Stimulated activated CD4-positive, alpha-beta T cell treated with anti-CD3 and anti-CD28 coated beads, Interleukin-12 subunit alpha, Interleukin-12 subunit beta, amount 100 ng/mL, for 4 hours (primary cell): ENCODE data around the gene NMRAL1.

Experiments used
- DNase-seq: peaks from one replicate; pipeline ENCODE4 v3.0.0-alpha.2; 2020

The NMRAL1 gene

GRCh38 chr16:4501071-4501478, 26.6 kb upstream of the NMRAL1 start:
- DNase-seq, result no peak

- no peak for DNase-seq
Measured at GRCh38 chr16:4500272-4500671, 25.8 kb upstream of the NMRAL1 start.

DNA sequence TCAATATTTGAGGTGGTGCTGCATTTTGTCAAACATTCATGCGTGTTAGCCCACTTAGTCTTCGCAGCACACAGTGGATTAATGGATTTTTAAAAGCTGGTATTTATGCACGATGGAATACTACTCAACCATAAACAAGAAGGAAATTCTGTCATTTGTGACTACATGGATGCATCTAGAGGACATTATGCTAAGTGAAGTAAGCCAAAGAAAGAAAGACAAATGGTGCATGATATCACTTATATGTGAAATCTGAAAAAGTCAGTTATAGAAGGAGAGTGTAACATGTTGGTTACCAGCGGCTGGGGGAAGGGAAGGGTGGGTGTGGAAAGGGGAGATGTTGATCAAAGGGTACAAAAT, 24.8 kb upstream of the NMRAL1 start:
- no peak for DNase-seq

- no peak for DNase-seq
Measured at GRCh38 chr16:4498546-4499195, 24.2 kb upstream of the NMRAL1 start.

DNA sequence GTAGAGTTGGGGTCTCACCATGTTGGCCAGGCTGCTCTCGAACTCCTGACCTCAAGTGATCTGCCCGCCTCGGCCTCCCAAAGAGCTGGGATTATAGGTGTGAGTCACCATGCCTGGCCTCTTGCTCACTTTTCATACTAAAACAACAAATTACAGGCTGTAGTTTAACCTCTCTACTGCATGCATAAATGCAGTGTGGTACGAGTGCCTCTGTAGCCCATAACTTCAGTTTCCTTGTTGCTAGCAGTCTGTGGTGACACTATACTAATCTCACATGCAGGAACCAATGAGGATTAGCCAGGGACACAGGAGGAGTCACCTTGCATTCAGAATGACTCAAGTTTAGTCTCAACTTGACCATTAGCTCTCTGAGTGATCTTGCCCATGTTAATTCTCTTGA, 21.9 kb upstream of the NMRAL1 start:
- DNase-seq, result no peak

DNA sequence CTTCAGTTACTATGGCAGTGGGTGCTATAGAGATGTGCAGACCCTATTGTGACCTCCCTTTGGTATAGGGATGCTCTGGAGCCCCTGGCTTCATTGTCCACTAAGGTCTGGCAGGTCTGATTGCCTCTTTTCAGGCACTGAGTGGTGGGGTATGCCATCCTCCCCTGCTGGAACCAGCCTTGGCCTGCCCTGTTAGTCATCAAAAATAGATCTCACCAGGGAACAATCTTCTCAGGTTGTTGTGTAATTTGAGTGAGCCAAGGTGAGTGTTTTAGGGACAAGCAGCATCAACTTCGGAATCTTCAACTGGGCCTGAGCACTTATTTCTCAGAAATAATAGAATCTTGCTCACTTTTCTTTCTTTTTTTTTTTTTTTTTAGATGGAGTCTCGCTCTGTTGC, 21.3 kb upstream of the NMRAL1 start:
- no peak for DNase-seq

DNA sequence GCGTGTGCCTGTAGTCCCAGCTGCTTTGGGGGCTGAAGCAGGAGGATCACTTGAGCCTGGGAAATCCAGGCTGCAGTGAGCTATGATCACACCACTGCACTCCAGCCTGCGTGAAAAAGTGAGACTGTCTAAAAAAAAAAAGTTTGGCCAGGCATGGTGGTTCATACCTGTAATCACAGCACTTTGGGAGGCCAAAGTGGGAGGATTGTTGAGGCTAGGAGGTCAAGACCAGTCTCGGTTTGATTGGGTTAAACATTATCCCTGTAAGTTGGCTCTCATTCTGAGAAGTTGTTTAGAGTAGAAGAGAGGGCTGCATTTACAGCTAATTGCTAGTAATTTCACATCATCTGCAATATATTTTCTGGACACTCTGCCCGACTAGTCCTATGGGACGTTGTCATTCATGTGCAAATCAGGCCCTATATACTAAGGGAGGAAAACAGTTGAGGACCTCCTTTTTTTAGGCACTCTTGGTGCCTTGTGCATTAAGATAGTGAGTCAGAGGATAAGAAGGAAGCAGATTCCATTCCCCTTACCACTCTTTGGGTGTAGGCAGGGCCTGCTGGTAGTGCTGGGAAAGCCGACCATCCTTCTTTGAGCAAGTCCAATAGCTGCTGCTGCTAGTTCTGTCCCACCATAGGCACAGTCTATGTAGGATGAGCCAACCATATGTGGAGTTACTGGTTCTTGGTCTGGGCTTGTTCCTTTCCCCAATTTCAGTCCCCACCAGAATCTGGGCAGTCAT, 20.5 kb upstream of the NMRAL1 start:
- DNase-seq, result no peak

DNA sequence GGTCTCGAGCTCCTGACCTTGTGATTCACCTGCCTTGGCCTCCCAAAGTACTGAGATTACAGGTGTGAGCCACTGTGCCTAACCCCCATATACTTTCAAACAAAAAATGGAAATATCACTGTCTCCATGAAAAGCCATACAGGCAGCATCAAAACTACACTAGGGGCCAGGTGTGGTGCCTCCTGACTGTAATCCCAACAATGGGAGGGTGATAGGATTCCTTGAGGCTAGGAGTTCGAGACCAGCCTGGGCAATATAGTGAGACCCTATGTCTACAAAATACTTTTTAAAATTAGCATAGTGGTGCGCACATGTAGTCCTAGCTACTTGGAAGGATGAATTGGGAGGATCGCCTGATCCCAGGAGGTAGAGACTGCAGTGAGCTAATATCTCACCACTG, 17.5 kb upstream of the NMRAL1 start:
- no peak for DNase-seq

- DNase-seq, result no peak
Measured at GRCh38 chr16:4489030-4489429, 14.6 kb upstream of the NMRAL1 start.

GRCh38 chr16:4488499-4488967, 14.1 kb upstream of the NMRAL1 start:
- no peak for DNase-seq

GRCh38 chr16:4487955-4488498, 13.6 kb upstream of the NMRAL1 start:
- DNase-seq, result no peak

GRCh38 chr16:4486126-4486893, 11.9 kb upstream of the NMRAL1 start:
- DNase-seq, result no peak

DNA sequence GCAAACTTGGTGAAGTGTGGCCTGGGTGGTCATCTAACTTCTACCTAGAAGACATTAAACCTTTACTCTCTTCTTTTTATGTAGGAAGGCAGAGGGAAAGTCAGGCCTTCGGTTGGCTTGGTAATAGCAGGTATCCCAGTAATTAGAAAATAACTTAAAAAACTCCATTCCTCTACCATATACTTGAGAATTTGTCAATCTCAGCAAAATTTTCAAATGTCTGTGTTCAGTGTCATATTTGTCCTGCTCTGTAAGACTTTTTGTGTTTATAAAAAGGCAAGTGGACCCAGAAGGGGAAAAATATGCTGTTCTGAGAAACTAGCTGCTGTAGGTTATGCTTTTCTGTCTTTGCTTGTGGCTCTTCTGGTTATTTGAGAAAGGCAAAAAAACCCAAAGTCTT, 7.5 kb upstream of the NMRAL1 start:
- DNase-seq, result no peak

DNA sequence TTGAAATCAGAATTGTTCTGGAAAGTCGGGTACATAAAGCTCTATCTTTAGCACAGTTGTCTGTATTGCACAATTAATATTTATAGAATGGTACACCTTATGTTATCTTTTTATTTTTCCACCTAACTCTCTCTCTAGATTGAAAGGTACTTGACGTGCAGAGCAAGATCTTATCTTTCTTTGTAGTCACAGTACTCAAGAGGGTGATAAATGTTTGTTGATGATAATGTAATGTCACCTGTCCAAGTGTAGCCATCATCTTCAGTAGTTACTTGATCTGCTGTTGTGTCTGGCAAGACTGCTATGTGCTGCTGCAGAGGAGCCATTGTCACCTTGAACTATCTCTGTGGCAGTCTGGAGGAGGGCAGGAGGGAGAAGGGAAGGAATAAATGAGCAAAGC, 7.1 kb upstream of the NMRAL1 start:
- DNase-seq, result no peak

DNA sequence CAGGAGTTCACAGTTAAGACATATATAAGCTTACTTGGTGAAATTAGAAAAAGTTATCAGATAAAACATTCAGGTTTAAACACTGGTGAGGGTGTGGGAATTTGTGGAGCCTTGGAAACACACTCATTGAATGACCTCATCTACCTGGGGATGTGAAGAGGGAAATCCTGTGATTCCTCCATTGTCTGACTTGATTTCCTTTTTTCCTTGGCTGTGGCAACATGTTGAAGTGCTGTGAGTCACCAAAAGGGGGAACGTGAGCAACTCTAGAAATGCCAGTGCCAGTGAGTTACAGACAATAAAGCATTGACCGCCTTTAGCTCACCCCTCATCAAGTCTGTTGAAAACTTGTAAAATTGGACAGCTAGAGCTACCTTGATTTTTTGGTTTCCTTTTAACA, 3.5 kb upstream of the NMRAL1 start:
- no peak for DNase-seq

DNA sequence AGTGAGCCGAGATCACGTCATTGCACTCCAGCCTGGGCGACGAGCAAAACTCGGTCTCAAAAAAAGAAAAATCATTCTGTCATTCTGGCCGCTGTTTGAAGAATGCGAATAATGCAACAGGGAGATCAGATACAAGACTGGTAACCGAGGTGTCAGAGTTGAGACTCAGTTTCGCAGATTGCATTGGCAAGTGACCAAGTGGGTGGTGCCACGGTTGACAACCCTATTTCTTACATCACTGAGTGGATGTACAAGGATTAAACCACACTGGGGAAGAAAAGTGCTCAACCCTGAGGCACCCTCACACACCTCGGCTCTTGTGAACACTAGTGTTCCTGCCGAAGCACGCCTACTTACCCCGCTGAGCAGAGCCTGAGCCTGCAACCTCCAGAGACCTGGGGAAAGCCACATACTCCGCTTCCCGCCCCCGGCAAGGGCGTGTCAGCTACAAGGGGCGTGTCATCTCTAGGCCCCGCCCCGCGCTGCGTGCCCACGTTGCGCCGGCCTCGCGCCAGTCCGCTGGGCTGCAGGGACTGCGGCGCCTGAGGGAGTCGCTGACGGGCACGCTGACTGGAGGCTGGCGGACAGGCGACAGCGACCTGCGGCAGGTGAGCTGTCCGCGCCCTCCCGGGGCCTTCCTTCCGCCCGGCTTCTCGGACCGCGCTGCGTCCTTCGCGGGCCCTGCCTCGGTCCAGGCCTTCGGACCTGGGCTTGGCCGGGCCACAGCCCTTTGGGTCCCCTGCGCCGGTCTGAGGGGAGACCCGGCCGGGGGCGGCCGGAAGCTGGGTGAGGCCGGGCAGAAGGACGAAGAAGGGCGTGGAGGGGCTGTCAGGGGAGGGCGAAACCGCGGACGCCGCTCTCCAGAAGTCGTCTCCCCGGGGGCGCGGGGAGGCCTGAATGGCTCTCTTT, 1.7 kb upstream of the NMRAL1 start, which contains the start of gene HMOX2:
Gene HMOX2, plus strand, starts transcription at position 519 of the 909 bp plus-strand sequence. CDS start 29,127 bp downstream, outside the sequence.
- peak; percentile 94 for DNase-seq

GRCh38 chr16:4472880-4473279, 1.5 kb downstream of the NMRAL1 start:
- no peak for DNase-seq

- no peak for DNase-seq
Measured at GRCh38 chr16:4471869-4472268, 2.6 kb downstream of the NMRAL1 start.

DNA sequence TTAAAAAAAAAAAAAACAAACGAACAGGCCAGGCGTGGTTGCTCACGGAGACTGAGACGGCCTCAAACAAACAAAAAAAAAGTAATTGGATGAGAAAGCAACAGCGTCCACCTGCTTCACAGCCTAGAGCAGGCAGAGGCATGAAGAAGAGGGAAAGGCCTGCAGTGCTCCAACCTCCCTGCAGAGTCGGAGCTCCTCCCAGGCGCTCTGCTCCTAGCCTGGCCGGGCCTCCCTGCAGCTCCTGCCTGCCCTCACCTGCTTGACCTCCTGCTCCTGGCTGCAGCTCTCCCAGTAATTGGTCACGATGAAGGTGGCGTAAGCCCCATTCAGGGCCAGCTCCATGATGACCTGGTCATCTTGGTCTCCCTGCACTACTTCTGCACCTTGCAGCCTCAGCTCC, 5.5 kb downstream of the NMRAL1 start:
- DNase-seq, result no peak

GRCh38 chr16:4467916-4468315, 6.5 kb downstream of the NMRAL1 start:
- DNase-seq, result no peak

DNA sequence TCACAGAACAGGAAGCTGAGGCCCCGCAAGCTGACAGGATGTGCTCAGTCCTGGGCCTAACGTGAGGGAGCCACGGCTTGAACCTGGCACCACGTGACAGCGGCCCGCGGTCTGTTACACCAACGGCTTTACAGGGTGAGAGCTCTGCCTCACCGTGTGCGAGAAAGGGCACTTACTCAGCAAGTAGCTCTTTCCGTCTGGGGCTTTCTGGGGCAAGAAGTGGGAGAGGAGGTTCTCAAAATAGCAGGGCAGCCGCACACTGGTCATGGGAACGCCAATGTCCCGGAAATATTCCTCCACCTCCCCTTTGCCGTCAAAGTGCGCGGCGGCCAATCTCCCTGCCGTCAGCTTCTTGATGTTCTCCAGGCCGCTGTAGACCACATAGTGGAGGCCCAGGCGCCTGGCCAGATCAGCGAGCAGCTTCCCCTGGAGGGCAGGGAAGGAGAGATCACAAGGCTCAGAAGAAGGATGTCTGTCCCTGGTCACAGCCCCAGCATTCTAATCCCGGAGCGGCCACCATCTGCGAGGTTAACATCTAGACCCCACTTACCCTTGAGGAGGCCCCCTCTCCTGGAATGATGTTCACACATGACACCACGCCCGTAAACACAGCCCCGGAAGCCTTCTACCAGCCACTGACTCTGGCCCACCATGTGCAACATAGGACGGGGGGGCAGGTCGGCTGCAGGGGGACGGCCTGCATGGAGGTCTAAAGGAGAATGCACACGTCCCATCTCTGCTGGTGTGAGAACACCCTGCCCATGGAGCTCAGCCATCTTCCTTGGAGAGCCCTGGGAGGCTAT, 8.2 kb downstream of the NMRAL1 start:
- DNase-seq, result peak; percentile 24
